ENCODE data around the gene CDCP1.

GRCh38 chr3:45103334-45103733 is 42.8 kb downstream of the CDCP1 start:
- TF ChIP-seq CTCF (IDR thresholded peaks at IDR 0.05 in 8 of 11, conservative IDR thresholded peaks at IDR 0.05 in 3 of 11) (no peak), POLR2AphosphoS5 (IDR thresholded peaks at IDR 0.05) (no peak)

Measured in spleen (tissue), 7 donors.